Measurements from ENCODE around the gene OMA1.

Gene OMA1

GRCh38 chr1:58434607-58435006, 111.9 kb downstream of the OMA1 start:
- no peaks in the 10 kb centered on the region for H3K4me1 ChIP-seq (ENCODE audit: insufficient read depth, low read length, severe bottlenecking)
- no peaks in the 10 kb centered on the region for H3K27me3 ChIP-seq (ENCODE audit: insufficient read depth, low read length)
- no peak overlapping the region for H3K4me2 ChIP-seq (ENCODE audit: low read length)
- H3K36me3 ChIP-seq (ENCODE audit: insufficient read depth, low read length) = no peaks in the 10 kb centered on the region
- no peak overlapping the region for H3K27ac ChIP-seq (ENCODE audit: low read depth, low read length, poor library complexity, severe bottlenecking)
- H3K9ac ChIP-seq (ENCODE audit: low read length) = no peak overlapping the region
- no peak overlapping the region for H2AFZ ChIP-seq (ENCODE audit: low read length)
- H3K9me2 ChIP-seq (ENCODE audit: low read depth, low read length) = no peaks in the 10 kb centered on the region
- TF ChIP-seq EZH2 (IDR thresholded peaks at IDR 0.05; ENCODE audit: borderline replicate concordance, low read length) (no peak), CTCF (IDR thresholded peaks at IDR 0.05; ENCODE audit: low read length) (no peak)
- no peaks in the 10 kb centered on the region for H4K20me1 ChIP-seq (ENCODE audit: insufficient read depth, low read length)
- H3K79me2 ChIP-seq (ENCODE audit: insufficient read depth, low read length) = no peaks in the 10 kb centered on the region
- H3F3A ChIP-seq (ENCODE audit: insufficient read depth, low read length) = no peaks in the 10 kb centered on the region
- no peak overlapping the region for H3K4me3 ChIP-seq (ENCODE audit: low read depth, low read length, poor library complexity, severe bottlenecking)
- no peaks in the 10 kb centered on the region for H3K9me3 ChIP-seq (ENCODE audit: low read length)

- H3K79me2 ChIP-seq (ENCODE audit: insufficient read depth, low read length) = no peaks in the 10 kb centered on the region
- no peaks in the 10 kb centered on the region for H3K36me3 ChIP-seq (ENCODE audit: insufficient read depth, low read length)
- H3K9me2 ChIP-seq (ENCODE audit: low read depth, low read length) = no peaks in the 10 kb centered on the region
- no peak overlapping the region for H3K4me2 ChIP-seq (ENCODE audit: low read length)
- H3K4me3 ChIP-seq (ENCODE audit: low read depth, low read length, poor library complexity, severe bottlenecking) = no peak overlapping the region
- no peaks in the 10 kb centered on the region for H3K27me3 ChIP-seq (ENCODE audit: insufficient read depth, low read length)
- H3K9ac ChIP-seq (ENCODE audit: low read length) = no peak overlapping the region
- H3K9me3 ChIP-seq (ENCODE audit: low read length) = no peaks in the 10 kb centered on the region
- TF ChIP-seq CTCF (IDR thresholded peaks at IDR 0.05; ENCODE audit: low read length) (no peak), EZH2 (IDR thresholded peaks at IDR 0.05; ENCODE audit: borderline replicate concordance, low read length) (no peak)
- no peaks in the 10 kb centered on the region for H3F3A ChIP-seq (ENCODE audit: insufficient read depth, low read length)
- H4K20me1 ChIP-seq (ENCODE audit: insufficient read depth, low read length) = no peaks in the 10 kb centered on the region
- H3K4me1 ChIP-seq (ENCODE audit: insufficient read depth, low read length, severe bottlenecking) = no peaks in the 10 kb centered on the region
- H2AFZ ChIP-seq (ENCODE audit: low read length) = no peak overlapping the region
- H3K27ac ChIP-seq (ENCODE audit: low read depth, low read length, poor library complexity, severe bottlenecking) = no peak overlapping the region
Measured at GRCh38 chr1:58434181-58434580, 112.3 kb downstream of the OMA1 start.

GRCh38 chr1:58432851-58433668, 113.5 kb downstream of the OMA1 start:
- Histone ChIP-seq H4K20me1 (ENCODE audit: insufficient read depth, low read length) (no peaks in the 10 kb centered on the region), H3F3A (ENCODE audit: insufficient read depth, low read length) (no peaks in the 10 kb centered on the region), H3K4me2 (ENCODE audit: low read length) (no peak overlapping the region), H3K36me3 (ENCODE audit: insufficient read depth, low read length) (no peaks in the 10 kb centered on the region), H3K9me3 (ENCODE audit: low read length) (no peaks in the 10 kb centered on the region), H2AFZ (ENCODE audit: low read length) (no peak overlapping the region), H3K9me2 (ENCODE audit: low read depth, low read length) (no peaks in the 10 kb centered on the region), H3K79me2 (ENCODE audit: insufficient read depth, low read length) (no peaks in the 10 kb centered on the region), H3K27ac (ENCODE audit: low read depth, low read length, poor library complexity, severe bottlenecking) (no peak overlapping the region), H3K9ac (ENCODE audit: low read length) (no peak overlapping the region), H3K4me1 (ENCODE audit: insufficient read depth, low read length, severe bottlenecking) (no peaks in the 10 kb centered on the region), H3K4me3 (ENCODE audit: low read depth, low read length, poor library complexity, severe bottlenecking) (no peak overlapping the region), H3K27me3 (ENCODE audit: insufficient read depth, low read length) (no peaks in the 10 kb centered on the region)
- TF ChIP-seq EZH2 (IDR thresholded peaks at IDR 0.05; ENCODE audit: borderline replicate concordance, low read length) = no peak
